HUDEP-2 (cell line): ENCODE results near the gene BTRC.

Source experiments
- DNase-seq, 76 experiments: peaks; one replicate each; lab custom pipeline; 2025; ENCODE audit not compliant: unreplicated experiment in 76 of 76; lab: John Stamatoyannopoulos, UW

The BTRC gene

GRCh38 chr10:101512738-101513137 is 158.8 kb downstream of the BTRC start:
- no peak for DNase-seq

DNA sequence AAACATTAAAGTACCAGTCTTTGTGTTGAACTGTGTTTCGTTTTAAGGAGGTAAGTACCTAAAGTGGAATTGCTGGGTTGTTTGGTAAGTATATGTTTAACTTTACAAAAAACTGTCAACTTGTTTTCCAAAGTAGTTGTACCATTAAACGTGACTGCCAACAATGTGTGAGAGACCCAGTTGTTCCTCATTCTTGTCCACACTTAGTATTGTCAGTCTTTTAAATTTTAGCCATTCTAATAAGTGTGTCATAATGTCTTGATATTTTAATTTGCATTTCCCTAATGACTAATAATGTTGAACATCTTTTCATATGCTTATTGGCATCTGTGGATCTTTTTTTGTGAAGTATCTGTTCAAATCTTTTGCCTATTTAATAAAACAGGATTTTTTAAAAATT is 159.8 kb downstream of the BTRC start:
- DNase-seq, result no peak

DNA sequence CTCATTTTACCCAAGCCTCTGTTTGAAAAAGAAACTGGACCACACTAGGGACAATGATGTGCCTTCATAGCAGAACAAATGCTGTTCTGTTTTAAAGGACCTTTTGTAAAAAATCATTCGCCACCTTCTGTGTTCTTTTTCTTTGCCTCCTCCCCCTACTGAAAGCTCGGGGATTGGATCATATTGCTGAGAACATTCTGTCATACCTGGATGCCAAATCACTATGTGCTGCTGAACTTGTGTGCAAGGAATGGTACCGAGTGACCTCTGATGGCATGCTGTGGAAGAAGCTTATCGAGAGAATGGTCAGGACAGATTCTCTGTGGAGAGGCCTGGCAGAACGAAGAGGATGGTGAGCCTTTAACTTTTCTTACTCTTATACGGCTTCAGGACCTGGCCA is 171.9 kb downstream of the BTRC start:
- no peak for DNase-seq

DNA sequence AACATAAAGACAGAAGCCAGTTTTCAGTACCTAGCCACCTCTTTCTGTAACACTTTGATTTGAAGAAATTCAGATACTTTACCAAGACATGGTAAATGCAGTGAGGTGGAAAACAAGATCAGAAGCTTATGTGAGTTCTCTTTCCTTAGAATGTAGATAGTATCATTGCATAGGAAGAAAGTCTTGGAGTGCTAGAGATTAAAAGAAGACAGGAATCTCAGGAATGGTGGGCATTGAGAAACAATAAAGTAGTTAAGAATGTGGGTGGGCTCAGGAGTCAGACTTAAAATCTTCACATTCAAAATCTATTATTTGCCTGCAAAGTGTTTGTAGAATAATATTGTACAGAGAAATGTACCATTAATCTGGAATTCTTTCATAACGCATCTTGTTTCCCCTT is 175.2 kb downstream of the BTRC start:
- DNase-seq, result no peak

DNA sequence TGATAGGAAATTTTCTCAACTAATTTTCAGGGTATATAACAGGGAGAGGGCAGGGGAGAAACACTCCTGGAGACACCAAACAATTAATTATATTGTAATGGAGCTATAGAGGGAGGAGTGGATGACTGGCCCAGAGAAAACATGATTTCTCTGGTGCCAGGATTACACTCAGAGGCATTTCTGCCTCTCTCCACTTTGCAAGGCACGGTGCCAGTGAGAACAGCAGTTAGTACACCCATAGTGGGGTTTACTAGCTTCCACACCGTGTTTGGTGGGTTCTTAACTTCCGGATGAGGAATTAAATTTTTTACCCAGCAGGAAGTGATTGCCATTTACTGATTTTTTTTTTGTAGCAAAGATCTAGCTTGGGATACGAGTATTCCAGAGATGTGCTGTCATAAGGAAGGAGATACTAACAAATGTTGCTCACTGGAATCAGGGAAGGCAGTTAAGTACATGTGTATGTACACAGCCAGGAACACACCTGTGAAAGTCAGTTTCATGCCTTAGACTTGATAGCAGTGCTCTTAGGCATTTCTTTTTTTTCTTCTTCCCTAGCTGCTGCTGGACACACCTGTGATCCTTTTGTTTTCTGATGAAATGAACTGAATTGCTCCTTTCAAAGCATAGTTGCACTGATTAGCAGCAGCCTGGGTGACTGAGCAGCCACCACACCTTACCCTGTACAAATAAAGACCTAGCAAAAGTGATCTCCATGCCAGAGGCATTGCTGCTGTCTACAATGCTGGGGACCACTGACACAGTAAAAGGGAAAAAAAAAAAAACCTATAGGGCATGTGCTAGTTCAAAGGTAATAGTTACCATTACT is 176.0 kb downstream of the BTRC start:
- no peak for DNase-seq

- peak in 55 of 76 experiments; percentile 4 to 71 (median 35) for DNase-seq
Measured at GRCh38 chr10:101535949-101536348, 182.0 kb downstream of the BTRC start.

DNA sequence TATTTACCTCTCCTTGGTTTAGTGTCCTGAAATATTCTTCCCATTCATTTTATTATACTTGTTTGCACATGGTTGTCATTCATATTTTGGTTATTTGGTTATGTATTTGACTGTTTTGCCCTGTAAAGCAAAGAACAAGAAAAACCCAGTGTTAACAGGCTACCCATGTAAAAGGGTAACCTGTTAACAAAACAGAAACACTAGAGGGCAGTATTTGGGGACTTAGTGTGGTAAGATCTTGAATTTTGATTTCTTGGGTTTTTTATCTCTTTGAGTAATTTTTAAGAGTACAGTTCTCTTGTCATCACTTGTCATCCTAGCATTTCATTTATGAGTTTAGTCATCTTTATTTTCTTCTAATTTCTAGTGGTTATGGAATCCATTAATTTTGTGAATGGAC is 182.8 kb downstream of the BTRC start:
- DNase-seq, result peak in 26 of 76 experiments; percentile 0 to 56 (median 28)

GRCh38 chr10:101538446-101538845 is 184.5 kb downstream of the BTRC start:
- DNase-seq, result no peak

DNA sequence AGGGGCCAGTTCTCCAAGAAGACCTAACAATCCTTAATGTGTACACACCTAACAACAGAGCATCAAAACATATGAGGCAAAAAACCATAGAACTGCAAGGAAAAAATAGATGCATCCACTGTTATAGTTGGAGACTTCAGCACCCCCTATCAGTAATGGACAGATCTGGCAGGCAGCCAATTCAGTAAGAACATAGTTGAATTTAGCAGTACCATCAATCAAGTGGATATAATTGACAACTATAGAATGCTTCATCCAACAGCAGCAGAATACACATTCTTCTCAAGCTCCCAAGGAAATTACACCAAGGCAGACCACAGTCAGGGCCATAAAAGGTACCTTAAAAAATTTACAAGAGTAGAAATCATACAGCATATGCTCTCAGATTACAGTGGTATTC is 191.9 kb downstream of the BTRC start:
- peak in 26 of 76 experiments; percentile 4 to 55 (median 28) for DNase-seq

GRCh38 chr10:101550965-101551364 is 197.0 kb downstream of the BTRC start:
- no peak for DNase-seq

DNA sequence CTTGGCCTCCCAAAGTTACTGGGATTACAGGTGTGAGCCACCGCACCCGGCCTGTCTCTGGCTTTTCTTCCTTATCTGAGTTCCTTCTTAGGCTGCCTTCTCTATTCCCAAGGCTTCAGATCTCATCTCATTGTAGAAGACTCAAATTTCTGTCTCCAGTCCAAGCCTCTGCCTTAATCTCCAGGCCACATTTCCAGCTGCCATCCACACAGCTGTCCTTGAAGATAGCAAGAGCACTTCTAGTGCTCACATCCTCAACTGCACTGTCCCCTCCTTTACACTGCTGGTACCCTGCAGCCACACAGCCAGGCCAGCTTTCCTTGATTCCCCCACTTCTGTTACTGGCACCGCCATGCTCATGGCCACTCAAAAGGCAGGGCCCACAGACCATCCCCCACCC is 198.5 kb downstream of the BTRC start:
- DNase-seq, result peak in 21 of 76 experiments; percentile 9 to 55 (median 29)

DNA sequence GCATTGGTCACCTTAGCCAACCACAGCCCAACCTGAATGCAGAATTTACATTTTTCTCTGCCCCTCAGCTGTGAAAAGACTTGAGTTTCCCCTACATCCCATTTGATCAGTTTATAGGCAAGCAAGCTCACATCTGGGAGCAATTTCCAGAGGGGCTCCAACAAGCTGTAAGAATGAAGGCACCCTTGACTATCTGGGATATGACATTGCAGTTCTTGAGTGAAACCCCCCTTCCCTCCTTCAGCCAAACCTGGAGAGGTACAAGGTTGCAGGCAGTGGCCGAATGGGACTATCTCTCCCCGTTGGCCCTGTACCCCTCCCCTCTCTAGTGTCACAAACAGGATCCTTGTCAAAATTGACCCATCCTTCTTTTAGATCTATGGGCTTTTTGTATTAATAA is 203.6 kb downstream of the BTRC start:
- DNase-seq, result no peak

GRCh38 chr10:101558204-101558603 is 204.2 kb downstream of the BTRC start:
- DNase-seq, result peak in 53 of 76 experiments; percentile 11 to 72 (median 37)

DNA sequence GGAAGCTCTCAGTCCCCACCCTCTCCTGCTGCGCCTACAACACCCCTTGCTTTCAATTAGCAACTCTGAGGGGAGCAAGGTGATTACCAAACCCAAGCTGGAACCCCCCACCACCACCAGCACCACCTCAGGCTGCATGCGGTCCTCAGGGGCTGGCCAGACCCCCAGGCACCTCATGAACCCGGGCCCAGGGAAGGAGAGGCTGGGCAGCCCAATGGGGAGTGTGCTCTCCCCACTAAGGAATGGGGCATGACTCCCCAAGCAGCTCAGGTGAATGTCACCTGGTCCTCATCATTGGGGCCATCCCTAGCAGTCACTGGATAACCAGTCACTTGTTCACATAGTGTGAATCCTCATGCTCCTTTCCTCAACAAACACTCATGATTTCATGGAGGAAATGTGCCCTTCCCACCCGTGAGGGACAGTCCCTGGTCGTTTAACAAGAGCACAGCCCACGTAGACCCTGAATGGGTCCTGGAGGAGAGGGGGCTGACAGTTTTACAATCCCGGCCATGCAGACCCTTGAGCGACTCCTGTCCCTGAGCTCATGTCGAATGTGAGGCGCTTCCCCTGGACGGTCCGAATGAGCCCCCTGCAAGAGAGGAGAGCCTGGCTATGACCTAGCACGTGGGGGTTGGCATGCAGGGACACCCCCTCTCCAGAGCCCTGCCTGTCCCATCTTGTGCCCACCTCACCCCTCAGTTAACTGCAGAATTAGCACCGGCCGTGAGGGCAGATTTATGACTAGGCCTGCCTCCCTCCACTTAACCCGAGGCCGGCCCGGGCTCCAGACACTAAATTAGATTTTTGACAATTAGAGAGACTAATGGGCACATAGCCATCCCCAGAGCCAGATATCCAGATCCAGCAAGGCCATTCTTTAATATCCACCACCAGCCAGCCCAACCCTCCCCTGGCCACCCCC is 205.0 kb downstream of the BTRC start:
- no peak for DNase-seq

DNA sequence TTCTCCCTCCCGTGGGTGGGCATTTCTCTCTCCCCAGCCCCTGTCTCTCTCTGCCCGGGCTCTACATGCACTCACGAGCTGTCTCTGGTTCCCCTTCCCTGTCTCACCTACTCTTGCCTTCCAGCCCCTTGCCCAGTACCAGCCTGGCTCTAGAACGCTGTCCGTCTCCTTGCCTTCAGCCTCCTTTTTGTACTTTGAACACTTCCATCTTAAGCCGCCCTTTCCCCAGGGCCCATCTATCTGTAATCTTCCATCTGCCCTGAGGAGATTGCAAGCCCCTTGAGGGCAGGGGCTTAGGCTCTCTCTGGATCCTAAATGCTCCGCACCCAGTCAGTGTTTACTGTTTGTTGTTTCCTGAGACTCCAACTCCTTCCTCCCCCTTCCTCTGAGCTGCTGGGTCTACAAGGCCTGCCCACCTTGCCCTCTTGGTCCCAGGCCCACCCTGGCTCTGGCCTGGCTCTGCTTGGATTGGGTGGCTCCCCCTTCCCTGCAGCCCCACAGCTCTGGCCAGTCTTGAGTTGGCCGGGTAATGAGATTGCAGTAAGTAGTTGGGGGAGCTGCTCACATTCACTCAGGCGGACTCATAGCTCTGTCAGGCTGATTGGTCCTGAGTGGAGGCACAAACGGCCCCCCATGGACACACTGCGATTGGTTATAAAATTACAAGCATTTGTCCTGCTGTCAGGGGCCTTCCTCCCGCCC is 205.8 kb downstream of the BTRC start:
- no peak for DNase-seq

GRCh38 chr10:101560298-101561067 is 206.5 kb downstream of the BTRC start:
- peak in 26 of 76 experiments; percentile 4 to 70 (median 32) for DNase-seq

DNA sequence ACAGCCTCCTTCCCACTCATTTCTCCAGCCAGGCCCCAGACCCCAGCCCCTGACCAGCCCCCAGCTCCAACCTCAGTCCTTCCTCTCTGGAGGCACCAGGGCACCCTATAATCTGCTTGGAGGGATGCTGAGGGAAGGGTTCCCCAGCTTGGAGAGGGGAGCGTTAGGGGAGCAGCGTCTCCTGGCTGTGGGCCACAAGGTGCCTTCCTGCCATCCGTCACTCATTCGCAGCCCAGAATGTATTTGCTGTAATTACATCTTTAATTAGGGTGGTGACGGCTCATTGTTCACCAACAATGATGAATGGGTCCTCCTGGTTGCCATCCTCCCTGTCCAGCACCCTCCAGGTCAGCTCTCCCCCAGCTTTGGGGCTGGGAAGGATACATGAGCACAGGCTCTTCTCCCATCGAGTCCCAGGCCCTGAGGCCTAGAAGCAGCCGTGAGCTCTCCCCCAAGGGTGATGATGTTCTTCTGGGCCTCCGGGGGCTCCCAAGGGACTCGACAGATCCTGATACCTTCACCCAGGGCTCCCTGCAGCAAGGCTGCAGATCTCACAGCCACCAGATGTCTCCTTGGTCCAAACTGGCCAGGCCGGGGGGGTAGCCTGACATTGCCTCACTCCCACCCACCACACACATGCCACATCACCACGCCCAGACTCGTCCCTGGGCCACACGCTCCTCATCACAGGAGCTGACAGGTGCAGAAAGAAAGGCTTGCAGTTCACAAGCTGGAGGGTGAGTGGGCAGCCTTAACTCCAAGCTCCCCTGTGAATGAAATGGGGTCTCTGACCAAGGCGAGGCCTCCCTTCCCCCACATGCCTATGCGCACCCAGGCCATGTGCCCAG is 207.3 kb downstream of the BTRC start:
- no peak for DNase-seq

DNA sequence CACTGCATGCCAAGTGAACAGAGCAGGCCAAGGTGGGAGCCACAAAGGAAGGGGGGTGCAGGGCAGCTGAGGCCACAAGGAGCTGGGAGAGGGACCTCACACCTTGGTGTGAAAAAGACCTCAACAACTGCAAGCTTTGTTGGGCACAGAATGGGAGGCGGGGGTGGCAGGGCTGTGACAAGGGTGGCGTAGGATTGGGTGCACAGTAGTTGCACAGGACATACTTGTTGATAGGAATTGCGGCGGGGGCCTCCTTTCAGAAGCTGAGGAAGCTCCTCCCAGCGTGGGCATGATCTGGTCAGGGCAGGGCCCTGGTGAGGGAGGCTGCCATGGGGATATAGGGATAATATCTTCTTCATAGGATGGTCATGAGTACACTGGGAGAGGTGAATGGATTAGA is 208.3 kb downstream of the BTRC start:
- DNase-seq, result no peak

GRCh38 chr10:101563007-101563406 is 209.0 kb downstream of the BTRC start:
- no peak for DNase-seq
